Activated naive CD4-positive, alpha-beta T cell (primary cell): Measurements from ENCODE around the gene MEX3D.

Experiments
- DNase-seq, 4 experiments: peaks; one replicate each; lab custom pipeline; 2025; lab: John Stamatoyannopoulos, UW

The MEX3D gene

GRCh38 chr19:1568320-1569019, at the start of gene MEX3D:
MEX3D (minus strand) TSS chr19:1568325; CDS start chr19:1568058, 267 bp downstream.
- peak; percentile 33 to 84 (median 51) for DNase-seq

- DNase-seq: no peak
These were observed 48.8 kb upstream of the MEX3D start for GRCh38 chr19:1616875-1617274.

- DNase-seq: no peak
These were observed 48.3 kb upstream of the MEX3D start for GRCh38 chr19:1616396-1616795.

- no peak for DNase-seq
These were observed 47.1 kb upstream of the MEX3D start for GRCh38 chr19:1615156-1615765.

- DNase-seq: no peak
These were observed 45.9 kb upstream of the MEX3D start for GRCh38 chr19:1613808-1614570.

GRCh38 chr19:1613146-1613545, 45.0 kb upstream of the MEX3D start:
- no peak for DNase-seq

- no peak for DNase-seq
These were observed 44.3 kb upstream of the MEX3D start for GRCh38 chr19:1612114-1613086.

- no peak for DNase-seq
These were observed 43.2 kb upstream of the MEX3D start for GRCh38 chr19:1611353-1611752.

- no peak for DNase-seq
These were observed 42.5 kb upstream of the MEX3D start for GRCh38 chr19:1610579-1610978.

- no peak for DNase-seq
These were observed 41.8 kb upstream of the MEX3D start for GRCh38 chr19:1609680-1610474.

- peak in 1 of 4 experiments; percentile 22 for DNase-seq
These were observed 40.9 kb upstream of the MEX3D start for GRCh38 chr19:1609103-1609396.

GRCh38 chr19:1608359-1609102, 40.4 kb upstream of the MEX3D start:
- peak in 2 of 4 experiments; percentile 22 to 25 for DNase-seq

- DNase-seq: no peak
These were observed 38.1 kb upstream of the MEX3D start for GRCh38 chr19:1606138-1606651.

GRCh38 chr19:1605236-1606137, 37.4 kb upstream of the MEX3D start, which contains the start of gene UQCR11:
UQCR11 (minus strand) TSS chr19:1605462; CDS start chr19:1605409, 53 bp downstream.
- DNase-seq: peak; percentile 77 to 84 (median 80)

- DNase-seq: no peak
These were observed 34.1 kb upstream of the MEX3D start for GRCh38 chr19:1602091-1602707.

- no peak for DNase-seq
These were observed 33.5 kb upstream of the MEX3D start for GRCh38 chr19:1601613-1602064.

GRCh38 chr19:1599460-1599846, 31.3 kb upstream of the MEX3D start:
- no peak for DNase-seq

GRCh38 chr19:1598777-1599459, 30.8 kb upstream of the MEX3D start:
- DNase-seq: no peak
